ENCODE measurements around the gene KL.

- TF ChIP-seq CTCF (IDR thresholded peaks at IDR 0.05) (no peak), POLR2A (IDR thresholded peaks at IDR 0.05) (no peak)
Observed at GRCh38 chr13:33014291-33014690, 1.9 kb upstream of the KL start.
